Measurements from ENCODE around the gene HERPUD1. TPM values are rescaled to one million over a fixed set of nuclear protein-coding genes. Genes with fewer than 3 reads are reported as not detected.

The HERPUD1 gene
- total RNA-seq, 1 donor from 2014 or later = 97.7 TPM

DNA sequence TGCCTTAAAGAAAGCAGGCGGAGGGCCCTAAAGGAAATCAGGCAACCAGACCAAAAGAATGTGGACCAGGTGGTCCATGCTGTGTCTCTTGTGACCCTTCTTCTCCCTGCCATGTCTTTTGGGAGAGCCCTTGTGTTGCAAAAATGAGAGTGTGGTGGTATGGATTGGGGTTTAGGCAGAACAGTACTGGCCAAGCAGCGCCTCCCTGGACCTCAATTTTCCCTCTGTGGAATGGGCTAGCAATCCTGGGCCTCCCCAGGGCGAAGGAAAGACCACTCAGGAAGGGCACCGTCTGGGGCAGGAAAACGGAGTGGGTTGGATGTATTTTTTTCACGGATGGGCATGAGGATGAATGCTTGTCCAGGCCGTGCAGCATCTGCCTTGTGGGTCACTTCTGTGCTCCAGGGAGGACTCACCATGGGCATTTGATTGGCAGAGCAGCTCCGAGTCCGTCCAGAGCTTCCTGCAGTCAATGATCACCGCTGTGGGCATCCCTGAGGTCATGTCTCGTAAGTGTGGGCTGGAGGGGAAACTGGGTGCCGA, 49.9 kb downstream of the HERPUD1 start:
- DNase-seq (ENCODE audit: extremely low spot score in 2 of 2) = no peak
- Histone ChIP-seq H3K36me3 (no peaks in the 10 kb centered on the region), H3K4me3 (no peak overlapping the region), H3K27me3 (no peaks in the 10 kb centered on the region), H3K4me1 (peaks cover 26% of the 10 kb centered on the region), H3K9me3 (no peaks in the 10 kb centered on the region), H3K27ac (no peak overlapping the region)
- TF ChIP-seq, protein P1, sequence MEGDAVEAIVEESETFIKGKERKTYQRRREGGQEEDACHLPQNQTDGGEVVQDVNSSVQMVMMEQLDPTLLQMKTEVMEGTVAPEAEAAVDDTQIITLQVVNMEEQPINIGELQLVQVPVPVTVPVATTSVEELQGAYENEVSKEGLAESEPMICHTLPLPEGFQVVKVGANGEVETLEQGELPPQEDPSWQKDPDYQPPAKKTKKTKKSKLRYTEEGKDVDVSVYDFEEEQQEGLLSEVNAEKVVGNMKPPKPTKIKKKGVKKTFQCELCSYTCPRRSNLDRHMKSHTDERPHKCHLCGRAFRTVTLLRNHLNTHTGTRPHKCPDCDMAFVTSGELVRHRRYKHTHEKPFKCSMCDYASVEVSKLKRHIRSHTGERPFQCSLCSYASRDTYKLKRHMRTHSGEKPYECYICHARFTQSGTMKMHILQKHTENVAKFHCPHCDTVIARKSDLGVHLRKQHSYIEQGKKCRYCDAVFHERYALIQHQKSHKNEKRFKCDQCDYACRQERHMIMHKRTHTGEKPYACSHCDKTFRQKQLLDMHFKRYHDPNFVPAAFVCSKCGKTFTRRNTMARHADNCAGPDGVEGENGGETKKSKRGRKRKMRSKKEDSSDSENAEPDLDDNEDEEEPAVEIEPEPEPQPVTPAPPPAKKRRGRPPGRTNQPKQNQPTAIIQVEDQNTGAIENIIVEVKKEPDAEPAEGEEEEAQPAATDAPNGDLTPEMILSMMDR (IDR thresholded peaks at IDR 0.05) = no peak
- TF ChIP-seq POLR2A (IDR thresholded peaks at IDR 0.05) (no peak), POLR2AphosphoS5 (IDR thresholded peaks at IDR 0.05; ENCODE audit: insufficient read depth in 1 of 2, low read depth in 1 of 2) (no peak)
- intact Hi-C loops (cut with DNase I) = loop anchor here (5.0 kb wide), 1 partner anchor 284 kb away; no protein-coding TSS in a partner anchor

DNA sequence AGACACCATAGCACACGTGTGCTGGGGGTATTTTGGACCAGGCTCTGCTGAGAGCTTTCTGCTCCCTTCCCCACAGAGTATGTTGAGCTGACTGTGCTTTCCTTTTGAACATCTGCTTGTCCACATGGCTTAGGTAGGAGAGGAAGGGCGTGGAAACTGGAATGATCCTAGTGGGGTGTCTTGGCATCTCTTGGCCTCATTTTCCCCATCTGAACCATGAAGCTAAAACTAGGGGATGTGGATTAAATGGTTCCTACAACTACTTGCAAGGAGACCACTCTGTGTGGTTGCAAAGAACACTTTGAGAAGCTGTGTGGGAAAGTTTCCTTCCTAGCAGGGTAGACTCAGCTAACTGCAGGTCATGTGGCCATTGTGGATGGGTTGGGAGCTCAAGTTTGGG, 50.8 kb downstream of the HERPUD1 start:
- Histone ChIP-seq H3K27me3 (no peaks in the 10 kb centered on the region), H3K4me3 (no peak overlapping the region), H3K36me3 (no peaks in the 10 kb centered on the region), H3K4me1 (peaks cover 27% of the 10 kb centered on the region), H3K27ac (no peak overlapping the region), H3K9me3 (no peaks in the 10 kb centered on the region)
- DNase-seq (ENCODE audit: extremely low spot score in 2 of 2) = no peak
- no peak for TF ChIP-seq POLR2AphosphoS5 (IDR thresholded peaks at IDR 0.05; ENCODE audit: insufficient read depth in 1 of 2, low read depth in 1 of 2)
- TF ChIP-seq, protein P1 (IDR thresholded peaks at IDR 0.05) = no peak
- TF ChIP-seq POLR2A (IDR thresholded peaks at IDR 0.05) = no peak
- intact Hi-C loops (cut with DNase I) = loop anchor here (5.0 kb wide), 1 partner anchor 285 kb away; no protein-coding TSS in a partner anchor

- TF ChIP-seq, protein P1 (IDR thresholded peaks at IDR 0.05) = no peak
- H3K27ac ChIP-seq = no peak overlapping the region
- H3K9me3 ChIP-seq = no peaks in the 10 kb centered on the region
- intact Hi-C loops (cut with DNase I) = loop anchor here (5.0 kb wide), 1 partner anchor 286 kb away; no protein-coding TSS in a partner anchor
- H3K27me3 ChIP-seq = no peaks in the 10 kb centered on the region
- peaks cover 33% of the 10 kb centered on the region for H3K4me1 ChIP-seq
- no peak overlapping the region for H3K4me3 ChIP-seq
- no peaks in the 10 kb centered on the region for H3K36me3 ChIP-seq
- DNase-seq (ENCODE audit: extremely low spot score in 2 of 2) = no peak
These were observed 51.3 kb downstream of the HERPUD1 start for GRCh38 chr16:56983211-56983751.

DNA sequence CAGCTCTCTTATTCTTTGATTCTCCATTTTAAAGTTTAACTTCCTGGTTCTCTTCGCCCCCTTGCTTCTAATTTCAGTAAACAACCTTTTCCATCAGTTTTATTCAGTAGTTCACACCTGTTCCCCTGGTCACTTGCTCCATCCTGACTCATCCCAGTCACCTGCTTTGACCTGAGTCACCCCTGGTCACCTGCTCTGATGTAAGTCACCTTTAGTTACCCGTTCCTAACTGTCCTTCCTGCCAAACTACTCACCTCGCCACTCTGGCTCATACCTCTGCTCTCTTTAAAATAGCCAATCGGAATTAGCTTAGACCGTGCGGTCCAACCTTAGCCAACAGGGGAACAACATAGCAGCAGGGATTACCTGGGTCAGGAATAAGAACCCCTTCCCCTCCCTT, 52.7 kb downstream of the HERPUD1 start:
- Histone ChIP-seq H3K4me3 (no peak overlapping the region), H3K4me1 (peaks cover 39% of the 10 kb centered on the region), H3K27ac (peak overlapping the region; percentile 88), H3K36me3 (no peaks in the 10 kb centered on the region), H3K27me3 (no peaks in the 10 kb centered on the region), H3K9me3 (no peaks in the 10 kb centered on the region)
- intact Hi-C loops (cut with DNase I) = loop anchor here (5.0 kb wide), 2 partner anchors 52 to 287 kb away; partner anchors contain the start of gene HERPUD1
- no peak for DNase-seq (ENCODE audit: extremely low spot score in 2 of 2)
- TF ChIP-seq, protein P1 (IDR thresholded peaks at IDR 0.05) = no peak
- TF ChIP-seq POLR2AphosphoS5 (IDR thresholded peaks at IDR 0.05; ENCODE audit: insufficient read depth in 1 of 2, low read depth in 1 of 2) (no peak), POLR2A (IDR thresholded peaks at IDR 0.05) (no peak)

DNA sequence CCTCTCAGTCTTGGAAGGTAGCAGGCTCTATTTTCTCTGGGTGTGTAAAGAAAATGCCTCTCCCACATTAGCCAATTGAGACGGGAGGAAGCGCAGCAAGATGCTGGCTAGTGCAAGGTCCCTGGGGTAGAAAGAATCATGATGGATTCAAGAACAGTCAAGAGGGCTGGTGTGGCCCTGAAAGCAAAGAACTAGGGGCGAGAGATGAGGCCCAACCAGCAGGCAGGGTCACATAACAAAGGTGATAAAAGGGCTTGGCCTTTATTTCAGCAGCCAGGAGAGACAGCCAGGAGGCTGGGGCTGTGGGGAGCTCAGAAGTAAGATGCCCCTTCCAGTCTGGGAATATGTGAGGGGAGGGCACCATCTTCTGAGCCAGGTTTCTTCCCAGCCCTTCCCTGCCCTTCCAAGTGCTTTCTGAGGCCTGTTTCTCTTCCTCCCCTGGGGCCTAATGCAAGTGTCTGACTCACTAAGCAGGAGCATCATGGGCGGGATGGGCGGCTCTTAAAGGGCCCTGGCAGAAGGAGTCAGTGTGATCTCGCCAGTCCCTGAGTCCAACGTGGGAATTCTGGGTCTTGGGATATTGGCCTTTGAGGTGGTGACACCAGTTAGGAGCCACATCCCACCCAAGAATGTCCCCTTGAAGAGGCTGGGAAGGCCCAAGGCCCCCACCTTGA, 53.5 kb downstream of the HERPUD1 start:
- no peaks in the 10 kb centered on the region for H3K9me3 ChIP-seq
- intact Hi-C loops (cut with DNase I) = loop anchor here (5.0 kb wide), 1 partner anchor 53 kb away; the partner anchor contains the start of gene HERPUD1
- H3K27ac ChIP-seq = peak overlapping the region; percentile 88
- no peak overlapping the region for H3K4me3 ChIP-seq
- TF ChIP-seq, protein P1 (IDR thresholded peaks at IDR 0.05) = no peak
- peak; percentile 44 to 67 for TF ChIP-seq POLR2AphosphoS5 (IDR thresholded peaks at IDR 0.05; ENCODE audit: insufficient read depth in 1 of 2, low read depth in 1 of 2)
- TF ChIP-seq POLR2A (IDR thresholded peaks at IDR 0.05) = no peak
- no peak for DNase-seq (ENCODE audit: extremely low spot score in 2 of 2)
- H3K27me3 ChIP-seq = no peaks in the 10 kb centered on the region
- H3K4me1 ChIP-seq = peaks cover 47% of the 10 kb centered on the region
- H3K36me3 ChIP-seq = no peaks in the 10 kb centered on the region

Data from vagina (tissue), 2 donors.